BJ (cell line): Measurements from ENCODE around the gene LORICRIN. TPM values are rescaled to one million over a fixed set of nuclear protein-coding genes. Genes with fewer than 3 reads are reported as not detected.

ENCODE experiments used
- CTCF ChIA-PET: fragments of 350-600 bp; formaldehyde crosslinking; extraction: SDS; loops from one replicate; lab custom pipeline; 2021; ENCODE audit warnings: antibody characterized with exemption, inconsistent platforms; lab: Yijun Ruan, JAX
- POLR2A ChIA-PET: fragments of 300-600 bp; sonication (Branson Sonifier 250); formaldehyde crosslinking; extraction: SDS; loops from one replicate; lab custom pipeline; 2021; ENCODE audit warnings: antibody characterized with exemption; lab: Charles Lee
- DNase-seq: peaks from one replicate; pipeline ENCODE4 v3.0.0-alpha.2; 2011; ENCODE audit warnings: low read depth
- H3K27me3 ChIP-seq: 2 replicates; pipeline ENCODE4 v1.6.0; 2011; ENCODE audit warnings: low read length; ENCODE audit not compliant: control insufficient read depth, insufficient read depth
- H3K36me3 ChIP-seq: 2 replicates; pipeline ENCODE4 v1.5.1; 2011; ENCODE audit warnings: low read length; ENCODE audit not compliant: control insufficient read depth, insufficient read depth
- H3K4me3 ChIP-seq: 2 replicates; pipeline ENCODE4 v1.5.1; 2011; ENCODE audit warnings: low read depth, mild to moderate bottlenecking, control low read depth, low read length
- CTCF ChIP-seq: IDR thresholded peaks from 2 replicates; pipeline ENCODE4 v1.5.1; 2011; ENCODE audit warnings: low read depth, mild to moderate bottlenecking, control low read depth, inconsistent platforms, low read length, moderate library complexity; ENCODE audit not compliant: insufficient read depth
- polyA plus RNA-seq: library from polyadenylated mRNA; depleted of rRNA; stranded (reverse); fragments of >200 nt; gene quantifications from 2 replicates; pipeline ENCODE4 v1.2.3, GENCODE V29; 2011

Gene LORICRIN
- polyA plus RNA-seq, 1 experiment: not detected

GRCh38 chr1:153277852-153278251 is 18.4 kb downstream of the LORICRIN start:
- H3K36me3 ChIP-seq: no peaks in the 10 kb centered on the region
- no peak overlapping the region for H3K4me3 ChIP-seq
- TF ChIP-seq CTCF: peak; percentile 40; the same call in 1 of the 2 replicates
- H3K27me3 ChIP-seq: no peaks in the 10 kb centered on the region
- CTCF ChIA-PET: no interaction called here
- POLR2A ChIA-PET: no interaction called here
- no peak for DNase-seq

- Histone ChIP-seq H3K27me3 (no peaks in the 10 kb centered on the region), H3K4me3 (no peak overlapping the region), H3K36me3 (no peaks in the 10 kb centered on the region)
- peak; percentile 47 for TF ChIP-seq CTCF
- no peak for DNase-seq
- CTCF ChIA-PET: interaction anchor here (1.6 to 1.9 kb wide), 2 partner anchors 10 to 11 kb away, joined by 3 to 4 read pairs; no protein-coding TSS in a partner anchor
- POLR2A ChIA-PET: no interaction called here
These were observed 29.3 kb downstream of the LORICRIN start for GRCh38 chr1:153288634-153289275.

GRCh38 chr1:153291514-153291913 is 32.0 kb downstream of the LORICRIN start:
- ChIA-PET POLR2A (no interaction called here), CTCF (no interaction called here)
- H3K27me3 ChIP-seq: no peaks in the 10 kb centered on the region
- DNase-seq: no peak
- no peak for TF ChIP-seq CTCF
- no peak overlapping the region for H3K4me3 ChIP-seq
- H3K36me3 ChIP-seq: no peaks in the 10 kb centered on the region

GRCh38 chr1:153292185-153292584 is 32.7 kb downstream of the LORICRIN start:
- POLR2A ChIA-PET: no interaction called here

More at GRCh38 chr1:153292185-153292584, 32.7 kb downstream of the LORICRIN start:
- Histone ChIP-seq H3K36me3 (no peaks in the 10 kb centered on the region), H3K27me3 (no peaks in the 10 kb centered on the region), H3K4me3 (no peak overlapping the region)
- TF ChIP-seq CTCF: no peak
- CTCF ChIA-PET: no interaction called here
- DNase-seq: no peak
